Measurements from ENCODE around the gene CD300LG.

CD300LG gene

GRCh38 chr17:43822570-43823190 is 24.3 kb upstream of the CD300LG start:
- H3K9me2 ChIP-seq (replicated peaks; ENCODE audit: insufficient read depth, low read length), result no peaks in the 10 kb centered on the region
- TF ChIP-seq EZH2phosphoT487 (IDR thresholded peaks at IDR 0.05; ENCODE audit: low read length) (no peak), EZH2 (optimal IDR thresholded peaks at IDR 0.05; ENCODE audit: low read depth, low read length) (no peak)
- TF ChIP-seq, protein P1, sequence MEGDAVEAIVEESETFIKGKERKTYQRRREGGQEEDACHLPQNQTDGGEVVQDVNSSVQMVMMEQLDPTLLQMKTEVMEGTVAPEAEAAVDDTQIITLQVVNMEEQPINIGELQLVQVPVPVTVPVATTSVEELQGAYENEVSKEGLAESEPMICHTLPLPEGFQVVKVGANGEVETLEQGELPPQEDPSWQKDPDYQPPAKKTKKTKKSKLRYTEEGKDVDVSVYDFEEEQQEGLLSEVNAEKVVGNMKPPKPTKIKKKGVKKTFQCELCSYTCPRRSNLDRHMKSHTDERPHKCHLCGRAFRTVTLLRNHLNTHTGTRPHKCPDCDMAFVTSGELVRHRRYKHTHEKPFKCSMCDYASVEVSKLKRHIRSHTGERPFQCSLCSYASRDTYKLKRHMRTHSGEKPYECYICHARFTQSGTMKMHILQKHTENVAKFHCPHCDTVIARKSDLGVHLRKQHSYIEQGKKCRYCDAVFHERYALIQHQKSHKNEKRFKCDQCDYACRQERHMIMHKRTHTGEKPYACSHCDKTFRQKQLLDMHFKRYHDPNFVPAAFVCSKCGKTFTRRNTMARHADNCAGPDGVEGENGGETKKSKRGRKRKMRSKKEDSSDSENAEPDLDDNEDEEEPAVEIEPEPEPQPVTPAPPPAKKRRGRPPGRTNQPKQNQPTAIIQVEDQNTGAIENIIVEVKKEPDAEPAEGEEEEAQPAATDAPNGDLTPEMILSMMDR (IDR thresholded peaks at IDR 0.05; ENCODE audit: low read length), result no peak
- no peak for DNase-seq
- no peak overlapping the region for H3K9ac ChIP-seq (ENCODE audit: low read length)
- no peak overlapping the region for H3K4me2 ChIP-seq (ENCODE audit: low read depth, low read length)
- no peak overlapping the region for H3K4me3 ChIP-seq (ENCODE audit: low read length)
- H3K36me3 ChIP-seq (replicated peaks; ENCODE audit: insufficient read depth, low read length), result no peaks in the 10 kb centered on the region
- no peaks in the 10 kb centered on the region for H4K20me1 ChIP-seq (ENCODE audit: insufficient read depth, low read length)
- H3F3A ChIP-seq (ENCODE audit: insufficient read depth, low read length), result no peaks in the 10 kb centered on the region
- H3K27me3 ChIP-seq (replicated peaks; ENCODE audit: insufficient read depth, low read length), result 0 out of 2 replicates have a peak, but pooled peaks cover 10% of the 10 kb centered on the region
- no peak overlapping the region for H2AFZ ChIP-seq (ENCODE audit: low read length)
- no peaks in the 10 kb centered on the region for H3K4me1 ChIP-seq (ENCODE audit: low read length)
- no peaks in the 10 kb centered on the region for H3K79me2 ChIP-seq (ENCODE audit: low read length)
- H3K9me3 ChIP-seq (replicated peaks; ENCODE audit: insufficient read depth, low read length), result no peaks in the 10 kb centered on the region
- H3K27ac ChIP-seq (ENCODE audit: low read length), result no peak overlapping the region

GRCh38 chr17:43823350-43824084 is 23.5 kb upstream of the CD300LG start:
- H3K9me2 ChIP-seq (replicated peaks; ENCODE audit: insufficient read depth, low read length), result no peaks in the 10 kb centered on the region
- H3K36me3 ChIP-seq (replicated peaks; ENCODE audit: insufficient read depth, low read length), result no peaks in the 10 kb centered on the region
- no peak overlapping the region for H3K9ac ChIP-seq (ENCODE audit: low read length)
- H3F3A ChIP-seq (ENCODE audit: insufficient read depth, low read length), result no peaks in the 10 kb centered on the region
- H3K4me2 ChIP-seq (ENCODE audit: low read depth, low read length), result no peak overlapping the region
- no peaks in the 10 kb centered on the region for H3K4me1 ChIP-seq (ENCODE audit: low read length)
- peaks cover 14% of the 10 kb centered on the region for H3K27me3 ChIP-seq (replicated peaks; ENCODE audit: insufficient read depth, low read length)
- TF ChIP-seq EZH2 (optimal IDR thresholded peaks at IDR 0.05; ENCODE audit: low read depth, low read length) (no peak), EZH2phosphoT487 (IDR thresholded peaks at IDR 0.05; ENCODE audit: low read length) (no peak)
- TF ChIP-seq, protein P1 (IDR thresholded peaks at IDR 0.05; ENCODE audit: low read length), result no peak
- no peaks in the 10 kb centered on the region for H3K79me2 ChIP-seq (ENCODE audit: low read length)
- H3K4me3 ChIP-seq (ENCODE audit: low read length), result no peak overlapping the region
- peak; percentile 2 for DNase-seq
- H4K20me1 ChIP-seq (ENCODE audit: insufficient read depth, low read length), result no peaks in the 10 kb centered on the region
- no peak overlapping the region for H2AFZ ChIP-seq (ENCODE audit: low read length)
- no peaks in the 10 kb centered on the region for H3K9me3 ChIP-seq (replicated peaks; ENCODE audit: insufficient read depth, low read length)
- H3K27ac ChIP-seq (ENCODE audit: low read length), result no peak overlapping the region

DNA sequence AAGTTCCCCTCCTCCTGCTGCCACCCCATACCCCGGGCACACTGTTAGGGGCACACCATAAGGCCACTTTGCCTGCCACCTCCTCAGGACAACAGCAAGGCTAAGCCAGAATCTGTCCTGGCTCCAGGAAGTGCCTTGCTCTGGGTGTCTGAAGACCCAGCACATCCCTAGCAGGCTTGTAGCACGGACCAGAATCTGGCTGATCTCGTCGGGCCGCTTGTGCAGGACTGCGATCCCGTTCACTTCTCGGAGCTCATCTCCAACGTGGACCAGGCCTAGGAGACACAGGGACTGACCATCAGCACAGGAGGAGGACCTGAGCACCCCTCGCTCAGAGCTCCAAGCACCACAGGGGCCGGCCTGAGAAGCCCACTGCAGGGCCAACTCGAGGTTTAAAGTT is 21.4 kb upstream of the CD300LG start:
- H3K4me2 ChIP-seq (ENCODE audit: low read depth, low read length), result no peak overlapping the region
- no peaks in the 10 kb centered on the region for H3K9me3 ChIP-seq (replicated peaks; ENCODE audit: insufficient read depth, low read length)
- H3K9ac ChIP-seq (ENCODE audit: low read length), result no peak overlapping the region
- no peaks in the 10 kb centered on the region for H3K79me2 ChIP-seq (ENCODE audit: low read length)
- TF ChIP-seq, protein P1 (IDR thresholded peaks at IDR 0.05; ENCODE audit: low read length), result no peak
- TF ChIP-seq EZH2 (optimal IDR thresholded peaks at IDR 0.05; ENCODE audit: low read depth, low read length), result no peak
- TF ChIP-seq EZH2phosphoT487 (IDR thresholded peaks at IDR 0.05; ENCODE audit: low read length), result no peak
- H3F3A ChIP-seq (ENCODE audit: insufficient read depth, low read length), result no peaks in the 10 kb centered on the region
- H2AFZ ChIP-seq (ENCODE audit: low read length), result no peak overlapping the region
- H3K4me1 ChIP-seq (ENCODE audit: low read length), result no peaks in the 10 kb centered on the region
- no peaks in the 10 kb centered on the region for H3K9me2 ChIP-seq (replicated peaks; ENCODE audit: insufficient read depth, low read length)
- H3K27ac ChIP-seq (ENCODE audit: low read length), result no peak overlapping the region
- DNase-seq, result no peak
- H4K20me1 ChIP-seq (ENCODE audit: insufficient read depth, low read length), result no peaks in the 10 kb centered on the region
- no peak overlapping the region for H3K4me3 ChIP-seq (ENCODE audit: low read length)
- H3K36me3 ChIP-seq (replicated peaks; ENCODE audit: insufficient read depth, low read length), result no peaks in the 10 kb centered on the region
- peaks cover 34% of the 10 kb centered on the region for H3K27me3 ChIP-seq (replicated peaks; ENCODE audit: insufficient read depth, low read length)

Data from MM.1S (cell line).